Right renal cortex interstitium (tissue), 3 donors: ENCODE data around the gene MDGA2. TPM values are rescaled to one million over a fixed set of nuclear protein-coding genes. Genes with fewer than 3 reads are reported as not detected.
A peak's percentile ranks its signal among the peaks of the same experiment; 100 is the strongest.
"Not testable (repeated sequence)": the region's sequence is repeated elsewhere in the genome, so short reads cannot be mapped to it uniquely, and the experiment has no call there.

Experiments
- DNase-seq, 3 donors: peaks; one replicate each; pipeline ENCODE4 v3.0.0-alpha.2; 2013; ENCODE audit warnings: low read depth in 3 of 3, low spot score in 2 of 3
- polyA plus RNA-seq, 3 donors: library from polyadenylated mRNA; unstranded; fragments of 120-200 nt; gene quantifications; one replicate each; pipeline ENCODE4 v1.2.1, GENCODE V29; 2013; ENCODE audit not compliant: insufficient read length in 3 of 3

The MDGA2 gene
- polyA plus RNA-seq, 3 donors, result 1.9 to 2.4 (median 2.1) TPM

DNA sequence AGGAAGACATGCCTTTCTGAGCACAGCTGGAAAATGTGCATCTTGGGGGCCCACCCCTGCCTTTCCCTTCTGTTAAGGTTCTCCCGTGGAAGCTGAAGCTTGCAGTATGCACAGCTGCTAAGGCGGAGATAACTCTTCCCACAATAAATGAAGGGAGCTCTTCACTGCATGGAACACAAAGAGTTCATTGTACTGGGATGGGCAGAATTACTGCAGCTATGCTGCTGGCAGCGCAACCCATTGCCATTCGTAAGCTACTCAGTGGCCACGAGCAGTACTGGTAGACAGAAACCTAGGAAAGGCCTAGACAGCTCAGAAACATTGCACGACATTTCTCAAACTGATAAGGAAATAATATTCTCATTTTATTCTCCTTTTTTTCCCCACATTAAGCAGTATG lies 310.2 kb downstream of the MDGA2 start:
- DNase-seq, result no peak

DNA sequence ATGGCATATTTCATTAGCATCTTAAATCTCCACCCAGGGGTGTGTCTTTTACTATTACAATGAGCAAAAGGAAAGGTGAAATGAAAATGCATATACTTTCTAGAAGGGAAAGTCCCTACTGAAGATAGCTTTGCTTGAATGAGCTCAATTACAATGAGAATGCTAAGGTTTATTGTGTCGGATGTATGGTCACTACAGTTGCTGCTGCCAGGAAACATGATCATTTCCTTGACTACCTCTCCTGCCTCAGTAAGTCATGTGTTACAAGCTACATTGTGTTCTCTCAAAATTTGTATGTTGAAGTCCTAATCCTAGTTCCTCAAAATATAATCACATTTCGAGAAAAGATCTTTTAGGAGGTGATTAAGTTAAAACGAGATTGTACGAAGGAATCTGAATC lies 322.2 kb downstream of the MDGA2 start:
- no peak for DNase-seq

DNA sequence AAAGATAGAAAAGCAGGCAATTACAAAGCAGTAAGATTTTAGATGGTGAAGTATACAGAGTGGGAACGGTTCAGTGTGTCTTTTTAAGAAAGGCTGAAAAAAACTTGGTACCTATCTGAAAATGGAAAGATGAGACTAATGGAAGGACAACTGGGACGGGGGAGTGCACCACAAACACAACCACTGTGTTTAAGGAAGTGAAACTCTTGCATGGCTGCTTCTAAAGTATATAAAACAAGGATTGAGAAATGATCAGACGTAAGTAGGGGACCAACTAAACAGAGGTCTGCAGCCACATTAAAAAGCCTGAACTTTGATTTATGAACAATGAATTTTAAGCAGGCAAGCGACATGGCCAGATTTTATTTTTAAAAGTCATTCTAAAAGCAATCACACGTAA lies 328.6 kb downstream of the MDGA2 start:
- DNase-seq, result no peak

- no peak for DNase-seq
These were observed 330.4 kb downstream of the MDGA2 start for GRCh38 chr14:47345016-47345415.

- no peak for DNase-seq
These were observed 342.5 kb downstream of the MDGA2 start for GRCh38 chr14:47332939-47333338.

GRCh38 chr14:47332106-47332505 lies 343.3 kb downstream of the MDGA2 start:
- DNase-seq, result no peak

DNA sequence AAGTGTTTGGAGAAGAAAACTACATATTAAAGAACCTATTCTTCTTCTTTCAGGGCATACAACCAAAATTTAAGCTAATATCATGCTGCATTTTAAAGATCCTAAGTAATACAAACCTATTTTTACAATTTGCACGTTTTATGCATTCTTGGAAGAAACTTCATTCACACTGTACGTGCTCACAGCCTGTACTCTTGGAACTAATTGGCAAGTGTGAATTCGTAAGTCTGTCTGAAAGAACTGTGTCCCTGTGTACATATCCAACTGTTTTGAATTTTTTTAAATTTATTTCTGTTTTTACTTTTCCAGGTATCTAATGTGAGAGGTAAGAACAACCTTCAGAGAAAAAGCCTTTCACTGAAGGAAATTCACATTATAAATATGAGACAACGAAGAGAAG lies 347.0 kb downstream of the MDGA2 start:
- no peak for DNase-seq

- DNase-seq, result no peak
These were observed 348.1 kb downstream of the MDGA2 start for GRCh38 chr14:47327336-47327735.

- DNase-seq, result no peak
These were observed 352.7 kb downstream of the MDGA2 start for GRCh38 chr14:47322751-47323150.

DNA sequence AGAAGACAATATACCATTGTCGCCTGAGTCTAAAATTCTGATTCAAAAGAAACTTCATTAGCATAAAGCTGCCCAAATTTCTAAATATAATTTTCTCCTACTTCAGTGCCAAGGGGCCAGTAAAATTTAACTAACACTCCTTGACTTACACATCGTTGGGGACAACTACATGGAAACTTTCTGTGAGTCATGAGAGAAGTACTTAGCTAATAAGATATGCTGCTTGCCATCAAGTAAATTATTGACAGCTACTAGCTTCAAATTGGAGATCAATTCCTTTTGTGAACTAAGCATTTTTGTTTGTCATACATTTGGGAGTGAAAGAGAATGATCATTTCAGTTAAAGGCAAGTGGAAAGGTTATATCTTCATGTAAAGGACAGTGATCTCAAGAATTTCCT lies 373.3 kb downstream of the MDGA2 start:
- DNase-seq, result no peak

- DNase-seq, result no peak
These were observed 374.6 kb downstream of the MDGA2 start for GRCh38 chr14:47300796-47301195.

GRCh38 chr14:47297374-47297773 lies 378.0 kb downstream of the MDGA2 start:
- no peak for DNase-seq

- no peak for DNase-seq
These were observed 391.1 kb downstream of the MDGA2 start for GRCh38 chr14:47284283-47284682.

DNA sequence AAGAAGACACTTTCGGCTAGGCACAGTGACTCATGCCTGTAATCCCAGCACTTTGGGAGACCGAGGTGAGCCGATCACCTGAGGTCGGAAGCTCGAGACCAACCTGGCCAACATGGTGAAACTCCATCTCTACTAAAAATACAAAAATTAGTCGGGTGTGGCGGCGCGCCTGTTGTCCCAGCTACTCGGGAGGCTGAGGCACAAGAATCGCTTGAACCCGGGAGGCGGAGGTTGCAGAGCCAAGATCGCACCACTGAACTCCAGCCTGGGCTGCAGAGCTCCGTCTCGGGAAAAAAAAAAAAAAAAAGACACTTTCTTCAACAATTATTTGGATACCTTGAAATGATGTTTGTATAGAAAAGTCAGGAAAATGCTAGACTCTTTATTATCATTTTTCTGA lies 393.6 kb downstream of the MDGA2 start:
- DNase-seq, result not testable (repeated sequence)

DNA sequence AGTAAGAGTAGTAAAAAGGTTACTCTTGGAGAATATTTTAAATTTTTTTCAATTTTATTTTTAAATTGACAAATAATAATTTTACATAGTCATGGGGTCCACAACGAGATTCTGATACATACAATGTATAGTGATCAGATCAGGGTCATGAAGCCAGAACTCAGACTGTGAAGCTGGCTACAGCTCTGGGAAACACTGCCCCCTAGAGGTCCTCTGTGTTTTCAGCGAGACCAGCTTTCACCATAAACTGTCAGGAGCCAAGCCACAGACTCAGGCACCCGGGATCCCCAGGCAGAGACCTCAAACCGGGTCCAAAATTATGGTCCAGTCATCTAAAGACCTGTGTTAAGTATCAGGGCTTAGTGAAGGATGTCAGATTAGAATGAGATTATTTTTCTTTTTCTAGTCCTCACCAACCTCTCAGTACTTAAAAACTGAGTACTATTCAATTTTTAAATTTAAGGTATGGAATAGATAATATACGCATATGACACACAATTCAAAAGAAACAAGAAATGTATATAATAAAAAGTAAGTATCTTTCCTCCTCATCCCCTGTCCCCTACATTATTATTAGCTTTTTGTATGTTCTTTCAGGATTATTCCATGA lies 397.1 kb downstream of the MDGA2 start:
- peak in 1 of 3 donors; percentile 18 for DNase-seq

- DNase-seq, result no peak
These were observed 397.7 kb downstream of the MDGA2 start for GRCh38 chr14:47277703-47278102.

DNA sequence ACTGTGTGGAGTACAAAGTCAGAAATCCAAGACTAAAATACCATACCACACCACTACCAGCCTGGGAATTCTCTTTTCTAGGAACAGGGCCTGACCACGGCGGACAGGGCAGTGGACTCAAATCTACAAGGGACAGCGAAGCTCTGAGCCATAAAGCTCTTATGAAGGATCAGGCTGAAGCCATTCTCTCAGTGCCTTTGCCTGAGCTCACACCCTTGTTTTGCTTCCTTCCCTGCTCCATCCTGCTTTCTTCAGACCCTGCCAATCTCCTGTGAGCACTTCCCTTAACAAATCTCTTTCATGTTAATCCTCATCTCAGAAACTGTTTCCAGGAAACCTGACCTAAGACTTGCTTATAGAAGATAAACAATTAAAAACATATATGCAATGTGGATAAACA lies 398.5 kb downstream of the MDGA2 start:
- DNase-seq, result no peak

GRCh38 chr14:47273939-47274338 lies 401.5 kb downstream of the MDGA2 start:
- no peak for DNase-seq

GRCh38 chr14:47270715-47271114 lies 404.7 kb downstream of the MDGA2 start:
- no peak for DNase-seq

DNA sequence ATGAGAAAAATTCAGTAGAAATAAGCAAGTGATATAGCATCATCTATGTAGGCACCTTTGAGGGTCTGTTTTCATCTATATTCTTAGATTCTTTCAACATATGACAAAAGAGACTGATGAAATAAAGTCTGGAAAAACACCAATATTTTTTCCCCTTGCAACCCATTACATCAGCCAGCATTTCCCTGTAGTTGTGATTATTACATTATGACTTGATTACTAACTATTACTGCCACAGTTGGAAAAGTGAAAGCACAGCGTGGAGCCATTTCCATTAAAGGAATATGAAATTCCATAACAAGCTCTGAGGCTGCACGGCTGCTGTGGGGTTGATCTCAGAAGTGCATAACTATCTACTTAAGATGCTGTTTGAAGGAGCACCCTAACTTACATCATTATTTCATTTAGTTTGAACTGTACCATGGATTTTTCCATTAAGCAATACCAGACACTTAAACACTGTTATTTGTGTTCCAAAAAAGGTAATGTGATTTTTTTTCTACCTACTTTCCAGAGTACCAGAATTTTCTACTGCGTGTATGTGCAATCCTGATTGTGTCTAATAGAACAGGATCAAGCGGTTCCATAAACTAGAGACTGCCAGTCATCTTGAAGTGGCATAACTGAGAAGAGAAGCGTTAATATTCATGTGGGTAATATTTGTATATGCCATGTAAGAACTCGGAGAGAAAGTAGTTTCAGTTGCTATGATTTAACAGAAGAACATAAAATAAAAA lies 405.5 kb downstream of the MDGA2 start:
- DNase-seq, result no peak

- no peak for DNase-seq
These were observed 410.6 kb downstream of the MDGA2 start for GRCh38 chr14:47264842-47265241.

DNA sequence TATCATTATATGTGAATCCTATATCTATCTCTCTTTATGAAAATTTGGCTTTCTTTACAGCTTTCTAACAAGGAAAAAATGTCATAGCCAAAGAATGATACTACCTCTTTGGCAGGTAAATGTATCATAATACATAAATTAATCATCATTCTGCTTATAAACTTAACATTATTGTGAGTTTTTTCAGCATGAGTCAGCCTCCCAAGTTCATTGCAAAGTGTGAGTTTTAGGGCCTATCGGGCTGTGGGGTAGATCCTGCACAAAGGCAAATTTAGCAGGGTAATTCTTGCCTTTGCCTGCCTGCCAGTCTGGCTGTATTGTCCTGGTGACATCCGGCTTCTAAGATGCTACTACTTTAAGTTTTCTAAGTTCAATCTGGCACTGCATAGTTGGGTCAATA lies 412.6 kb downstream of the MDGA2 start:
- no peak for DNase-seq

DNA sequence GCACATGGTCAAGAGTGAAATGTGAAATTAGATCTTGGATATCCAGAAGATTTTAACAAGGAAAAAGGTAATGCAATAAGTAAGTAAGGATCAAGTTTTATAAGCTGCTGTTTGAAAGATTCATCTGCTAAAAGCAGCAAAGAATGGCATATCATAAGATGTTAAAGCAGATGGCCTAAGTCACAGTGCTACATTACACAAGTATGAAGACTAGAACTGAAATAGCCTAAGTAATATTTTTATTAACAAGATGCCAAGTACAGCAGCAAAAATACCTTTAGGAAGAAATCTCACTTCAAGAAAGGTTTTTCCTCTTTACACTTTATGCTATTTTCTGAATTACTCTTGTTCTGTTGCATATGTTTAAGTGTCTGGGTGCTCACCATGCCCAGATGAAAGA lies 414.1 kb downstream of the MDGA2 start:
- DNase-seq, result no peak
